K562 (cell line): ENCODE results near the gene SLC16A10. TPM values are rescaled to one million over a fixed set of nuclear protein-coding genes. Genes with fewer than 3 reads are reported as not detected.

Source experiments
- ATAC-seq: fragments of 200-7000 bp; cut with Tn5 transposase; 3 replicates; pipeline ENCODE4 v1.9.1; 2020; ENCODE audit warnings: moderate library complexity
- BruUV-seq: library from RNA; stranded (reverse); fragments of 400-500 nt; replicated peaks from 2 replicates; lab custom pipeline; 2021; lab: Mats Ljungman, UMichigan
- CTCF ChIA-PET: fragments of 300-600 bp; formaldehyde crosslinking; extraction: SDS; loops from one replicate; lab custom pipeline; 2021; ENCODE audit warnings: low intra/inter-chr PET ratio; lab: Yijun Ruan, JAX
- POLR2A ChIA-PET: fragments of 300-600, 350-650 bp; sonication (Branson Sonifier 250); formaldehyde crosslinking; extraction: SDS; loops from one replicate; lab custom pipeline; 2021; ENCODE audit warnings: antibody characterized with exemption, inconsistent platforms; lab: Yijun Ruan, JAX
- DNase-seq, 4 experiments: peaks; one replicate each; pipeline versions ENCODE4 v3.0.0 to v3.0.0-alpha.2; 2011 to 2018; ENCODE audit warnings: low spot score in 3 of 4, mixed read lengths in 3 of 4; ENCODE audit errors: extremely low read depth in 1 of 4
- FAIRE-seq: peaks from 2 replicates; lab custom pipeline; 2011; peaks lifted over from hg19 to GRCh38; lab: Jason Lieb, UNC
- H2AFZ ChIP-seq: 2 replicates; pipeline ENCODE4 v1.6.0; 2011; ENCODE audit warnings: low read depth, low read length, control low read depth, inconsistent platforms
- H3K27ac ChIP-seq: fragments of 200-600 bp; 3 replicates; pipeline ENCODE4 v1.8.0; 2011; ENCODE audit warnings: low read depth, mild to moderate bottlenecking, control low read depth, inconsistent platforms, low read length, moderate library complexity, mixed read lengths; ENCODE audit errors: extremely low read depth
- H3K27me3 ChIP-seq, 2 experiments: fragments of 300-600 bp in 1 of 2; 2 replicates in 1 of 2; 3 replicates in 1 of 2; pipeline versions ENCODE4 v1.6.0 to v1.8.0; 2011; ENCODE audit warnings: inconsistent platforms in 2 of 2, low read length in 2 of 2, mild to moderate bottlenecking in 1 of 2, mixed read lengths in 1 of 2, moderate library complexity in 1 of 2; ENCODE audit not compliant: control insufficient read depth in 2 of 2, insufficient read depth in 2 of 2
- H3K36me3 ChIP-seq: fragments of 300-600 bp; 3 replicates; pipeline ENCODE4 v1.8.0; 2011; ENCODE audit warnings: mild to moderate bottlenecking, low read length, inconsistent platforms; ENCODE audit not compliant: control insufficient read depth, insufficient read depth
- H3K4me1 ChIP-seq, 2 experiments: fragments of 200-600 bp in 1 of 2; replicated peaks in 1 of 2; 2 replicates in 1 of 2; 3 replicates in 1 of 2; pipeline versions ENCODE4 v1.5.1 to v1.8.0; 2011; ENCODE audit warnings: inconsistent platforms in 2 of 2, low read length in 2 of 2, mild to moderate bottlenecking in 1 of 2, mixed read lengths in 1 of 2, moderate library complexity in 1 of 2; ENCODE audit not compliant: control insufficient read depth in 2 of 2, insufficient read depth in 2 of 2
- H3K4me2 ChIP-seq: 2 replicates; pipeline ENCODE4 v1.6.1; 2011; ENCODE audit warnings: low read length, control low read depth, inconsistent platforms, mixed read lengths; ENCODE audit not compliant: insufficient read depth
- H3K4me3 ChIP-seq: fragments of 200-600 bp; sonication (generic), shearing (Covaris generic); 2 replicates; pipeline ENCODE4 v1.5.1; 2016; ENCODE audit warnings: control low read depth, inconsistent platforms
- H3K79me2 ChIP-seq: fragments of 200-600 bp; 3 replicates; pipeline ENCODE4 v1.8.0; 2011; ENCODE audit warnings: low read length, inconsistent platforms; ENCODE audit not compliant: control insufficient read depth, insufficient read depth
- H3K9ac ChIP-seq, 2 experiments: 2 replicates each; pipeline versions ENCODE4 v1.6.0 to v1.6.1; 2011; ENCODE audit warnings: low read depth in 2 of 2, low read length in 2 of 2, control low read depth in 1 of 2, inconsistent platforms in 1 of 2, mild to moderate bottlenecking in 1 of 2, mixed read lengths in 1 of 2; ENCODE audit not compliant: insufficient read depth in 1 of 2
- H3K9me1 ChIP-seq: one replicate; pipeline ENCODE4 v1.6.0; 2011; ENCODE audit warnings: inconsistent platforms, mild to moderate bottlenecking, low read length, moderate library complexity; ENCODE audit not compliant: control insufficient read depth, insufficient read depth
- H3K9me3 ChIP-seq: replicated peaks from 2 replicates; pipeline ENCODE4 v1.5.1; 2011; ENCODE audit warnings: low read depth, low read length, inconsistent platforms; ENCODE audit not compliant: control insufficient read depth, insufficient read depth
- H4K20me1 ChIP-seq: replicated peaks from 2 replicates; pipeline ENCODE4 v1.6.1; 2011; ENCODE audit warnings: low read length, inconsistent platforms, mixed read lengths; ENCODE audit not compliant: control insufficient read depth, insufficient read depth
- C11orf30 ChIP-seq: fragments of 450-650 bp; IDR thresholded peaks from 2 replicates; pipeline ENCODE4 v1.6.1; 2016; ENCODE audit warnings: low read depth, mild to moderate bottlenecking
- FOS ChIP-seq: IDR thresholded peaks from 3 replicates; pipeline ENCODE4 v1.6.1; 2011; ENCODE audit not compliant: insufficient read length; ENCODE audit errors: extremely low read depth
- FOXP1 ChIP-seq: sonication (generic); formaldehyde crosslinking; IDR thresholded peaks from 2 replicates; pipeline ENCODE4 v1.8.0; 2022; ENCODE audit warnings: mild to moderate bottlenecking, missing genetic modification reagents
- MAFG ChIP-seq: fragments of 450-650 bp; conservative IDR thresholded peaks from 2 replicates; pipeline ENCODE4 v1.6.1; 2016; ENCODE audit warnings: missing genetic modification characterization, missing compliant biosample characterization
- MED1 ChIP-seq: sonication (generic); formaldehyde crosslinking; IDR thresholded peaks from 2 replicates; pipeline ENCODE4 v1.8.1; 2023; ENCODE audit warnings: missing genetic modification reagents, borderline replicate concordance
- NR4A1 ChIP-seq, 2 experiments: fragments of 250-450 bp in 1 of 2; fragments of 450-650 bp in 1 of 2; sonication (Bioruptor Pico) in 1 of 2; IDR thresholded peaks; 2 replicates each; pipeline versions ENCODE4 v1.4.0 to v1.6.1; 2016 to 2020; ENCODE audit warnings: mild to moderate bottlenecking in 2 of 2, missing compliant biosample characterization in 1 of 2, missing genetic modification characterization in 1 of 2, moderate library complexity in 1 of 2
- RCOR1 ChIP-seq, 2 experiments: IDR thresholded peaks; 2 replicates each; pipeline ENCODE4 v1.6.1; 2012; ENCODE audit warnings: low read depth in 2 of 2, low read length in 2 of 2, borderline replicate concordance in 1 of 2, improper control_type of control experiment in 1 of 2
- SPI1 ChIP-seq: IDR thresholded peaks from 2 replicates; pipeline ENCODE4 v1.6.1; 2011; ENCODE audit warnings: low read depth, low read length, control low read depth, borderline replicate concordance
- ZNF311 ChIP-seq: fragments of 250-450 bp; sonication (Bioruptor Pico); IDR thresholded peaks from 2 replicates; pipeline ENCODE4 v1.4.0; 2020; ENCODE audit warnings: mild to moderate bottlenecking, moderate library complexity
- ZNF668 ChIP-seq: fragments of 250-450 bp; sonication (Bioruptor Pico); IDR thresholded peaks from 2 replicates; pipeline ENCODE4 v1.8.0; 2022; ENCODE audit warnings: mild to moderate bottlenecking, inconsistent platforms
- WGBS: fragments of 100-300 bp; shearing (Covaris generic); methylation state at CpG from one replicate; pipeline ENCODE4 v1.1.6; 2016; ENCODE audit warnings: low coverage, mixed read lengths; ENCODE audit not compliant: insufficient coverage; ENCODE audit errors: missing lambda C conversion rate; 5-methylcytosine and 5-hydroxymethylcytosine counted together
- in situ Hi-C: fragments of 300-500 bp; cut with MboI; formaldehyde crosslinking; loops from 4 replicates; pipeline ENCODE4 v1.15.0; 2018; ENCODE audit warnings: inconsistent platforms, mixed read lengths
- intact Hi-C: fragments of 100-400 bp; cut with micrococcal nuclease; formaldehyde crosslinking; loops from 2 replicates; pipeline ENCODE4 v1.14.2; 2022
- polyA plus RNA-seq, 8 experiments: library from polyadenylated mRNA; depleted of rRNA in 4 of 8; stranded (reverse) in 5 of 8; unstranded in 3 of 8; fragments of >200 nt; fragmentation: Nextera tagmentation in 2 of 8; fragmentation: Illumina TruSeq in 1 of 8; extraction: Ambion mirVana in 2 of 8; extraction: Trizol in 1 of 8; gene quantifications; 2 replicates each; pipeline versions ENCODE4 v1.2.1 to v1.2.3, GENCODE V29; 2011 to 2014; ENCODE audit warnings: inconsistent platforms in 1 of 8, missing spikeins in 1 of 8
- total RNA-seq, 7 experiments: library from RNA; depleted of rRNA in 6 of 7; stranded (reverse); fragments of >200 nt in 6 of 7; fragmentation: Illumina TruSeq in 2 of 7; extraction: Trizol in 2 of 7; gene quantifications; 2 replicates each; pipeline versions ENCODE4 v1.2.1 to v1.2.3, GENCODE V29; 2011 to 2021; ENCODE audit warnings: low replicate concordance in 1 of 7
- TF ChIP-seq, protein P1 (sequence below): fragments of 450-650 bp; IDR thresholded peaks from 2 replicates; pipeline ENCODE4 v1.6.1; 2016; ENCODE audit warnings: borderline replicate concordance
- TF ChIP-seq, protein P2 (sequence below): sonication (generic); formaldehyde crosslinking; IDR thresholded peaks from 2 replicates; pipeline ENCODE4 v1.8.0; 2022; ENCODE audit warnings: mild to moderate bottlenecking, missing genetic modification reagents
- TF ChIP-seq, protein P3 (sequence below): fragments of 450-650 bp; formaldehyde crosslinking; IDR thresholded peaks from 2 replicates; pipeline ENCODE4 v1.4.0; 2020; ENCODE audit warnings: mild to moderate bottlenecking, moderate library complexity

SLC16A10 gene
- total and polyA plus RNA-seq, 9 of the 15 experiments (the other 6 are each of a cell fraction or from before 2014, with no cell fraction given): 0.02 to 0.54 (median 0.24) TPM; not detected in 4

DNA sequence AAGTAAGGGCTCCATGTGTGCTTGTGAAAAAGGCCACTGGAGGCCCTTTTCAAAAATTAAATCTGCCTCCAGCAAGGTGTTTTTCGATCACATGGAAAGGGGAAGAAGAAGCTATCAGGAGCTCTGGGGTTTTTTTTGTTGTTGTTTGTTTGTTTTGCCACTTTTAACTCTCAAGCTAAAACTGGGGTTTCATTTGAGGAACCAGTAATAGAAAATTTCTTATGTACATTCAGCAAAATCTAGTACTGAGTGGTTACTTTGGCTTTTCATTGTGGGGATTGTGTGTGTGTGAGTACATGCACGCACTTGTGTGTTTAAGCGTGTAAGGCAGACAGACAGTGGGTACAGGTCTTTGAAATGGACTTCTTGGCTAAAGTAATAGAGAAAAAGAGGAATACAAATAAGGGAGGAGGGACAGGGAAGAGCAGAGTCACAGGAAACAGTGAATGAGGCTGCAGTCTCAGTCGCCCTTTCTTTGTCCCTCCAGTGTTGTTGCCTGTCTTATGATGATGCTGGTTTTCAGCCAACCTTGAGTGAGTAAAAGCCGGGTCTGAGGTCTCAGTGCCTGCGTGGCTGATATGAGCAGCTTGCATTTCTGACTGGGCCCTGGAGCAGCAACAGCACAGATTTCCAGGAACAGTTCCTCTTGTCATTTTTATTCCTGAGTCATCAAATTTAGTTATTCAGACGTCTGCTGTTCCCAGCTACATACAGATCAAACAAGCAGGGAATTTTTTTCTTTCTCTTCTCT is 26.2 kb downstream of the SLC16A10 start (continued):
- TF ChIP-seq NR4A1 (CRISPR knock-in tag; IDR thresholded peaks at IDR 0.05) (no peak), NR4A1 (tag; IDR thresholded peaks at IDR 0.05) (no peak), RCOR1 (IDR thresholded peaks at IDR 0.05; ENCODE audit: borderline replicate concordance in 1 of 2, low read depth in 2 of 2, low read length in 2 of 2) (peak in 1 of 2 experiments; percentile 6; a peak in 1 of 4 replicates), MAFG (peak; percentile 97), C11orf30 (peak; percentile 98), ZNF668 (no peak)

DNA sequence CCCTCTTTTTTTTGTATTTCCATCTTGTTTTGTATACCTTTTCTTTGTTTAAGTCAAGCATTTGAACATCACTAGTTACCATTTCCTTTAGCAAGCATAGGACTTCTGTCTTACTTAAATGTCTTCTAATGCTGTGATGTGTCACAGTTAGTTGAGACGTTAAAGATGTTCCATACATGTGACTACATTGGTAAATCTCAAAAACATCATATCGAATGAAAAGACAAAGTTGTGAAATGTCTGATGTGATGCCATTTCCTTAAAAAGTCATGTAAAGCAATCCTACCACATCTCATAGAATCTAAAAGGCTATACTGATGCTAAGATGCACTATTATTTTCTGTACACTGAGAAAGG is 26.8 kb downstream of the SLC16A10 start:
- 0% methylated on average over 2 of the region's 2 CpGs for WGBS
- Histone ChIP-seq H2AFZ (no peak overlapping the region), H3K36me3 (no peaks in the 10 kb centered on the region), H3K4me2 (no peak overlapping the region), H3K27me3 (peaks cover 4 to 11% of the 10 kb centered on the region in 2 experiments; a peak in 4 of 5 replicates), H3K9ac (no peak overlapping the region), H3K4me3 (no peak overlapping the region), H3K4me1 (no peaks in the 10 kb centered on the region; a peak in 1 of 5 replicates), H3K9me3 (no peaks in the 10 kb centered on the region), H3K27ac (no peak overlapping the region), H3K79me2 (no peaks in the 10 kb centered on the region), H3K9me1 (no peaks in the 10 kb centered on the region), H4K20me1 (no peaks in the 10 kb centered on the region)
- ChIA-PET CTCF (no interaction called here), POLR2A (interaction anchor here (1.5 kb wide), 1 partner anchor 15 kb away, joined by 3 read pairs; no protein-coding TSS in a partner anchor)
- in situ Hi-C loops (no loop called here), intact Hi-C loops (no loop called here)
- ATAC-seq (no peak), DNase-seq (no peak), FAIRE-seq (no peak)
- BruUV-seq: no TSS peak
- TF ChIP-seq FOS (no peak), MED1 (CRISPR knock-in tag) (no peak), FOXP1 (CRISPR knock-in tag) (no peak), ZNF311 (no peak), SPI1 (no peak)
- TF ChIP-seq, protein P1, sequence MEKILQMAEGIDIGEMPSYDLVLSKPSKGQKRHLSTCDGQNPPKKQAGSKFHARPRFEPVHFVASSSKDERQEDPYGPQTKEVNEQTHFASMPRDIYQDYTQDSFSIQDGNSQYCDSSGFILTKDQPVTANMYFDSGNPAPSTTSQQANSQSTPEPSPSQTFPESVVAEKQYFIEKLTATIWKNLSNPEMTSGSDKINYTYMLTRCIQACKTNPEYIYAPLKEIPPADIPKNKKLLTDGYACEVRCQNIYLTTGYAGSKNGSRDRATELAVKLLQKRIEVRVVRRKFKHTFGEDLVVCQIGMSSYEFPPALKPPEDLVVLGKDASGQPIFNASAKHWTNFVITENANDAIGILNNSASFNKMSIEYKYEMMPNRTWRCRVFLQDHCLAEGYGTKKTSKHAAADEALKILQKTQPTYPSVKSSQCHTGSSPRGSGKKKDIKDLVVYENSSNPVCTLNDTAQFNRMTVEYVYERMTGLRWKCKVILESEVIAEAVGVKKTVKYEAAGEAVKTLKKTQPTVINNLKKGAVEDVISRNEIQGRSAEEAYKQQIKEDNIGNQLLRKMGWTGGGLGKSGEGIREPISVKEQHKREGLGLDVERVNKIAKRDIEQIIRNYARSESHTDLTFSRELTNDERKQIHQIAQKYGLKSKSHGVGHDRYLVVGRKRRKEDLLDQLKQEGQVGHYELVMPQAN: no peak
- TF ChIP-seq, protein P2, sequence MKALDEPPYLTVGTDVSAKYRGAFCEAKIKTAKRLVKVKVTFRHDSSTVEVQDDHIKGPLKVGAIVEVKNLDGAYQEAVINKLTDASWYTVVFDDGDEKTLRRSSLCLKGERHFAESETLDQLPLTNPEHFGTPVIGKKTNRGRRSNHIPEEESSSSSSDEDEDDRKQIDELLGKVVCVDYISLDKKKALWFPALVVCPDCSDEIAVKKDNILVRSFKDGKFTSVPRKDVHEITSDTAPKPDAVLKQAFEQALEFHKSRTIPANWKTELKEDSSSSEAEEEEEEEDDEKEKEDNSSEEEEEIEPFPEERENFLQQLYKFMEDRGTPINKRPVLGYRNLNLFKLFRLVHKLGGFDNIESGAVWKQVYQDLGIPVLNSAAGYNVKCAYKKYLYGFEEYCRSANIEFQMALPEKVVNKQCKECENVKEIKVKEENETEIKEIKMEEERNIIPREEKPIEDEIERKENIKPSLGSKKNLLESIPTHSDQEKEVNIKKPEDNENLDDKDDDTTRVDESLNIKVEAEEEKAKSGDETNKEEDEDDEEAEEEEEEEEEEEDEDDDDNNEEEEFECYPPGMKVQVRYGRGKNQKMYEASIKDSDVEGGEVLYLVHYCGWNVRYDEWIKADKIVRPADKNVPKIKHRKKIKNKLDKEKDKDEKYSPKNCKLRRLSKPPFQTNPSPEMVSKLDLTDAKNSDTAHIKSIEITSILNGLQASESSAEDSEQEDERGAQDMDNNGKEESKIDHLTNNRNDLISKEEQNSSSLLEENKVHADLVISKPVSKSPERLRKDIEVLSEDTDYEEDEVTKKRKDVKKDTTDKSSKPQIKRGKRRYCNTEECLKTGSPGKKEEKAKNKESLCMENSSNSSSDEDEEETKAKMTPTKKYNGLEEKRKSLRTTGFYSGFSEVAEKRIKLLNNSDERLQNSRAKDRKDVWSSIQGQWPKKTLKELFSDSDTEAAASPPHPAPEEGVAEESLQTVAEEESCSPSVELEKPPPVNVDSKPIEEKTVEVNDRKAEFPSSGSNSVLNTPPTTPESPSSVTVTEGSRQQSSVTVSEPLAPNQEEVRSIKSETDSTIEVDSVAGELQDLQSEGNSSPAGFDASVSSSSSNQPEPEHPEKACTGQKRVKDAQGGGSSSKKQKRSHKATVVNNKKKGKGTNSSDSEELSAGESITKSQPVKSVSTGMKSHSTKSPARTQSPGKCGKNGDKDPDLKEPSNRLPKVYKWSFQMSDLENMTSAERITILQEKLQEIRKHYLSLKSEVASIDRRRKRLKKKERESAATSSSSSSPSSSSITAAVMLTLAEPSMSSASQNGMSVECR: no peak
- TF ChIP-seq, protein P3, sequence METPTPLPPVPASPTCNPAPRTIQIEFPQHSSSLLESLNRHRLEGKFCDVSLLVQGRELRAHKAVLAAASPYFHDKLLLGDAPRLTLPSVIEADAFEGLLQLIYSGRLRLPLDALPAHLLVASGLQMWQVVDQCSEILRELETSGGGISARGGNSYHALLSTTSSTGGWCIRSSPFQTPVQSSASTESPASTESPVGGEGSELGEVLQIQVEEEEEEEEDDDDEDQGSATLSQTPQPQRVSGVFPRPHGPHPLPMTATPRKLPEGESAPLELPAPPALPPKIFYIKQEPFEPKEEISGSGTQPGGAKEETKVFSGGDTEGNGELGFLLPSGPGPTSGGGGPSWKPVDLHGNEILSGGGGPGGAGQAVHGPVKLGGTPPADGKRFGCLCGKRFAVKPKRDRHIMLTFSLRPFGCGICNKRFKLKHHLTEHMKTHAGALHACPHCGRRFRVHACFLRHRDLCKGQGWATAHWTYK (CRISPR knock-in tag): no peak
